B cell (primary cell): ENCODE data around the gene KPNA4. TPM values are rescaled to one million over a fixed set of nuclear protein-coding genes. Genes with fewer than 3 reads are reported as not detected.

Source experiments
- ATAC-seq: fragments of 200-7000 bp; cut with Tn5 transposase; one replicate; pipeline ENCODE4 v1.10.0; 2021; ENCODE audit warnings: low read depth, mild to moderate bottlenecking, moderate number of reproducible peaks, moderate library complexity
- CTCF ChIA-PET: fragments of 350-600 bp; sonication (Branson Sonifier 250); formaldehyde crosslinking; loops from one replicate; lab custom pipeline; 2021; ENCODE audit warnings: antibody characterized with exemption, inconsistent platforms; lab: Charles Lee
- POLR2A ChIA-PET: fragments of 350-600 bp; sonication (Branson Sonifier 250); formaldehyde crosslinking; loops from one replicate; lab custom pipeline; 2021; ENCODE audit warnings: antibody characterized with exemption; lab: Charles Lee
- DNase-seq: peaks from one replicate; pipeline ENCODE4 v3.0.0; 2013
- H2AFZ ChIP-seq: 2 replicates; pipeline ENCODE4 v1.6.1; 2012; ENCODE audit warnings: mild to moderate bottlenecking, low read depth, low read length; ENCODE audit not compliant: insufficient read depth, poor library complexity, severe bottlenecking
- H3K27ac ChIP-seq, 2 donors: 1 replicate in 1 of 2; 2 replicates in 1 of 2; pipeline ENCODE4 v1.5.1; 2012 to 2013; ENCODE audit warnings: low read length in 2 of 2, mild to moderate bottlenecking in 2 of 2, moderate library complexity in 1 of 2
- H3K27me3 ChIP-seq, 4 experiments: fragments of 200-600 bp in 1 of 4; sonication (generic) in 1 of 4; replicated peaks in 1 of 4; 1 replicate in 2 of 4; 2 replicates in 2 of 4; pipeline versions ENCODE4 v1.6.1 to v1.7.0; 2013 to 2016; ENCODE audit warnings: low read length in 3 of 4, mild to moderate bottlenecking in 2 of 4, mixed read lengths in 1 of 4, moderate library complexity in 1 of 4; ENCODE audit not compliant: insufficient read depth in 4 of 4, control insufficient read depth in 3 of 4; ENCODE audit errors: control extremely low read depth in 1 of 4
- H3K36me3 ChIP-seq, 2 experiments: replicated peaks in 1 of 2; 1 replicate in 1 of 2; 2 replicates in 1 of 2; pipeline versions ENCODE4 v1.6.1 to v1.7.1; 2013; ENCODE audit warnings: low read length in 1 of 2; ENCODE audit not compliant: insufficient read depth in 2 of 2, control insufficient read depth in 1 of 2; ENCODE audit errors: control extremely low read depth in 1 of 2, extremely low read depth in 1 of 2
- H3K4me1 ChIP-seq, 2 donors: fragments of 200-600 bp in 1 of 2; sonication (generic) in 1 of 2; 1 replicate in 1 of 2; 2 replicates in 1 of 2; pipeline versions ENCODE4 v1.5.1 to v1.6.1; 2013 to 2017; ENCODE audit warnings: low read length in 2 of 2; ENCODE audit not compliant: control insufficient read depth in 2 of 2, insufficient read depth in 2 of 2
- H3K4me2 ChIP-seq: replicated peaks from 2 replicates; pipeline ENCODE3; 2012; ENCODE audit warnings: mild to moderate bottlenecking, low read depth, low read length; ENCODE audit not compliant: poor library complexity, severe bottlenecking
- H3K4me3 ChIP-seq, 5 experiments: fragments of 200-600 bp in 1 of 5; sonication (generic) in 1 of 5; 1 replicate in 3 of 5; 2 replicates in 2 of 5; pipeline versions ENCODE4 v1.5.1 to v1.7.0; 2011 to 2016; ENCODE audit warnings: low read length in 4 of 5, mild to moderate bottlenecking in 4 of 5, low read depth in 2 of 5, control low read depth in 1 of 5, moderate library complexity in 1 of 5; ENCODE audit not compliant: insufficient read depth in 1 of 5; ENCODE audit errors: control extremely low read depth in 1 of 5, extremely low read depth in 1 of 5
- H3K79me2 ChIP-seq: fragments of 200-600 bp; sonication (generic); one replicate; pipeline ENCODE4 v1.6.0; 2016; ENCODE audit warnings: low read length; ENCODE audit not compliant: control insufficient read depth, insufficient read depth
- H3K9ac ChIP-seq: fragments of 200-600 bp; sonication (generic); 2 replicates; pipeline ENCODE4 v1.6.1; 2017; ENCODE audit warnings: mild to moderate bottlenecking, low read length, moderate library complexity
- H3K9me3 ChIP-seq, 3 donors: one replicate each; pipeline versions ENCODE4 v1.6.1 to v1.7.1; 2013; ENCODE audit warnings: low read length in 2 of 3; ENCODE audit not compliant: control insufficient read depth in 2 of 3, insufficient read depth in 1 of 3; ENCODE audit errors: control extremely low read depth in 1 of 3
- H4K20me1 ChIP-seq: 2 replicates; pipeline ENCODE4 v1.6.0; 2012; ENCODE audit warnings: mild to moderate bottlenecking, low read length; ENCODE audit not compliant: insufficient read depth, control insufficient read depth, poor library complexity, severe bottlenecking
- H3K27ac Mint-ChIP-seq: one replicate; pipeline ENCODE4 v1.8.0; 2021; ENCODE audit warnings: mixed read lengths
- H3K27me3 Mint-ChIP-seq: one replicate; pipeline ENCODE4 v1.8.0; 2021; ENCODE audit warnings: mixed read lengths
- H3K4me1 Mint-ChIP-seq: one replicate; pipeline ENCODE4 v1.8.0; 2021; ENCODE audit warnings: mixed read lengths
- H3K4me3 Mint-ChIP-seq: one replicate; pipeline ENCODE4 v1.8.0; 2021; ENCODE audit warnings: mixed read lengths
- H3K9me3 Mint-ChIP-seq: one replicate; pipeline ENCODE4 v1.8.0; 2022; ENCODE audit warnings: mixed read lengths; ENCODE audit not compliant: insufficient read depth
- EZH2 ChIP-seq: IDR thresholded peaks from 2 replicates; pipeline ENCODE4 v1.6.1; 2012; ENCODE audit warnings: borderline replicate concordance, low read depth, mild to moderate bottlenecking, moderate library complexity, low read length; ENCODE audit not compliant: insufficient read depth, poor library complexity, severe bottlenecking
- WGBS: methylation state at CpG from one replicate; pipeline ENCODE4 v1.1.5; 2013; ENCODE audit warnings: missing lambda C conversion rate; ENCODE audit not compliant: insufficient coverage; 5-methylcytosine and 5-hydroxymethylcytosine counted together
- intact Hi-C: fragments of 100-400 bp; cut with micrococcal nuclease; formaldehyde crosslinking; loops from one replicate; pipeline ENCODE4 v1.10.0; 2022
- polyA plus RNA-seq: library from polyadenylated mRNA; depleted of rRNA; stranded (reverse); fragments of >200 nt; gene quantifications from 2 replicates; pipeline ENCODE4 v1.2.3, GENCODE V29; 2012
- total RNA-seq, 2 donors: library from RNA; stranded (reverse); fragments of 120-200 nt in 1 of 2; gene quantifications; 1 replicate in 1 of 2; 2 replicates in 1 of 2; pipeline versions ENCODE4 v1.2.3 to v1.2.4, GENCODE V29; 2013 to 2022
- TF ChIP-seq, protein P1 (sequence below): fragments of 200-600 bp; IDR thresholded peaks from one replicate; pipeline ENCODE4 v1.8.0; 2022; ENCODE audit warnings: antibody characterized with exemption, mild to moderate bottlenecking

KPNA4 gene
- total and polyA plus RNA-seq, 2 donors (not counting 1 experiment from before 2014, with no cell fraction given) = 9.6 to 55.1 TPM

DNA sequence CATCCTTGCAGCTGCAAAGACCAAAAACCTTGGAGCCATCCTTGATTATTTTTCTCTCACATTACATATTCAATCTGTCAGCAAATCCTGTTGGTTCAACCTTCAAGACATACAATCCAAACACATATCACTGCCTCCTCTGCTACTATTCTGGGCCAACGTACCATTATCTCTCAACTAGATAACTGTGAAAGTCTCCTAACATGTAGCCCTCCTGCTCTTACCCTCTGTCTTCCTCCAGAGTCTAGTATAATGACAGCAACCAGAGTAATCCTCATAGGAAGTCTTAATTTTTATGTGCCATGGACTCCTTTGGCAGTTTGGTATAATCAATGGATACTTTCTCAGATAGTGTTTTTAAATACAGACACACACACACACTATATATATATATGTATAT is 27.6 kb downstream of the KPNA4 start:
- H3K27me3 Mint-ChIP-seq = no peaks in the 10 kb centered on the region
- DNase-seq (no peak), ATAC-seq (no peak)
- H4K20me1 ChIP-seq = peaks cover 49% of the 10 kb centered on the region
- peaks cover 0 to 14% of the 10 kb centered on the region in 2 experiments for H3K36me3 ChIP-seq
- H3K9me3 Mint-ChIP-seq = no peaks in the 10 kb centered on the region
- TF ChIP-seq, protein P1, sequence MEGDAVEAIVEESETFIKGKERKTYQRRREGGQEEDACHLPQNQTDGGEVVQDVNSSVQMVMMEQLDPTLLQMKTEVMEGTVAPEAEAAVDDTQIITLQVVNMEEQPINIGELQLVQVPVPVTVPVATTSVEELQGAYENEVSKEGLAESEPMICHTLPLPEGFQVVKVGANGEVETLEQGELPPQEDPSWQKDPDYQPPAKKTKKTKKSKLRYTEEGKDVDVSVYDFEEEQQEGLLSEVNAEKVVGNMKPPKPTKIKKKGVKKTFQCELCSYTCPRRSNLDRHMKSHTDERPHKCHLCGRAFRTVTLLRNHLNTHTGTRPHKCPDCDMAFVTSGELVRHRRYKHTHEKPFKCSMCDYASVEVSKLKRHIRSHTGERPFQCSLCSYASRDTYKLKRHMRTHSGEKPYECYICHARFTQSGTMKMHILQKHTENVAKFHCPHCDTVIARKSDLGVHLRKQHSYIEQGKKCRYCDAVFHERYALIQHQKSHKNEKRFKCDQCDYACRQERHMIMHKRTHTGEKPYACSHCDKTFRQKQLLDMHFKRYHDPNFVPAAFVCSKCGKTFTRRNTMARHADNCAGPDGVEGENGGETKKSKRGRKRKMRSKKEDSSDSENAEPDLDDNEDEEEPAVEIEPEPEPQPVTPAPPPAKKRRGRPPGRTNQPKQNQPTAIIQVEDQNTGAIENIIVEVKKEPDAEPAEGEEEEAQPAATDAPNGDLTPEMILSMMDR = no peak
- no peak for TF ChIP-seq EZH2
- WGBS = 100% methylated on average over 1 of the region's 1 CpG
- peaks cover 25% of the 10 kb centered on the region for H3K4me1 Mint-ChIP-seq
- H3K27me3 ChIP-seq = no peaks in the 10 kb centered on the region
- no peak overlapping the region for H3K4me3 ChIP-seq
- POLR2A ChIA-PET = no interaction called here
- intact Hi-C loops = loop anchor here (5.0 kb wide), 1 partner anchor 35 kb away; no protein-coding TSS in a partner anchor
- no peaks in the 10 kb centered on the region for H3K9me3 ChIP-seq
- H2AFZ ChIP-seq = no peak overlapping the region
- no peaks in the 10 kb centered on the region for H3K4me1 ChIP-seq
- CTCF ChIA-PET = no interaction called here
- peaks cover 45% of the 10 kb centered on the region for H3K79me2 ChIP-seq
- H3K4me2 ChIP-seq = no peak overlapping the region
- H3K27ac ChIP-seq = no peak overlapping the region
- H3K27ac Mint-ChIP-seq = no peak overlapping the region
- H3K9ac ChIP-seq = no peak overlapping the region
- no peak overlapping the region for H3K4me3 Mint-ChIP-seq

- H2AFZ ChIP-seq = no peak overlapping the region
- H3K9ac ChIP-seq = no peak overlapping the region
- H3K79me2 ChIP-seq = peaks cover 4% of the 10 kb centered on the region
- no peaks in the 10 kb centered on the region for H3K27me3 ChIP-seq
- H4K20me1 ChIP-seq = peaks cover 5% of the 10 kb centered on the region
- CTCF ChIA-PET = interaction anchor here (1.4 kb wide), 1 partner anchor 117 kb away, joined by 3 read pairs; no protein-coding TSS in a partner anchor
- H3K4me1 Mint-ChIP-seq = no peaks in the 10 kb centered on the region
- no peak for ATAC-seq
- no peak overlapping the region for H3K4me3 ChIP-seq
- no peak overlapping the region for H3K4me3 Mint-ChIP-seq
- POLR2A ChIA-PET = no interaction called here
- no peak overlapping the region for H3K27ac ChIP-seq
- TF ChIP-seq, protein P1 = no peak
- TF ChIP-seq EZH2 = no peak
- no peaks in the 10 kb centered on the region for H3K27me3 Mint-ChIP-seq
- no peaks in the 10 kb centered on the region for H3K4me1 ChIP-seq
- H3K27ac Mint-ChIP-seq = no peak overlapping the region
- peaks cover 2 to 46% of the 10 kb centered on the region in 2 experiments for H3K36me3 ChIP-seq
- H3K9me3 ChIP-seq = no peaks in the 10 kb centered on the region
- DNase-seq = no peak
- intact Hi-C loops = no loop called here
- H3K9me3 Mint-ChIP-seq = no peaks in the 10 kb centered on the region
- H3K4me2 ChIP-seq = no peak overlapping the region
Measured at GRCh38 chr3:160532371-160532770, 33.0 kb downstream of the KPNA4 start.
